K562 (cell line): ENCODE data around the gene UBE2O. TPM values are rescaled to one million over a fixed set of nuclear protein-coding genes. Genes with fewer than 3 reads are reported as not detected.

ENCODE experiments used
- ARID2 ChIP-seq: fragments of 450-650 bp; IDR thresholded peaks from 2 replicates; pipeline ENCODE4 v1.6.1; 2017; ENCODE audit warnings: antibody characterized with exemption, mild to moderate bottlenecking
- BACH1 ChIP-seq: fragments of 200-800 bp; sonication (Bioruptor generic); IDR thresholded peaks from 2 replicates; pipeline ENCODE4 v1.6.1; 2016; ENCODE audit warnings: missing genetic modification characterization, missing compliant biosample characterization
- CGGBP1 ChIP-seq: fragments of 250-450 bp; sonication (Bioruptor Pico); IDR thresholded peaks from 2 replicates; pipeline ENCODE4 v1.9.0; 2021; ENCODE audit warnings: mild to moderate bottlenecking
- CREM ChIP-seq: IDR thresholded peaks from 2 replicates; pipeline ENCODE4 v1.6.1; 2014; ENCODE audit warnings: antibody characterized with exemption, low read depth
- DPF2 ChIP-seq: fragments of 450-650 bp; IDR thresholded peaks from 2 replicates; pipeline ENCODE4 v1.6.1; 2016
- ID3 ChIP-seq, 2 experiments: fragments of 250-450 bp in 1 of 2; fragments of 450-650 bp in 1 of 2; sonication (Bioruptor Pico) in 1 of 2; IDR thresholded peaks; 2 replicates each; pipeline versions ENCODE4 v1.6.1 to v1.8.0; 2016 to 2021; ENCODE audit warnings: mild to moderate bottlenecking in 2 of 2, moderate library complexity in 2 of 2, missing compliant biosample characterization in 1 of 2, missing genetic modification characterization in 1 of 2
- JUNB ChIP-seq: fragments of 450-650 bp; formaldehyde crosslinking; conservative IDR thresholded peaks from 2 replicates; pipeline ENCODE4 v1.4.0; 2020; ENCODE audit warnings: mild to moderate bottlenecking
- MCM2 ChIP-seq: fragments of 450-650 bp; IDR thresholded peaks from 2 replicates; pipeline ENCODE4 v1.6.1; 2017; ENCODE audit warnings: low read depth, mild to moderate bottlenecking
- PREB ChIP-seq: sonication (generic); formaldehyde crosslinking; IDR thresholded peaks from 2 replicates; pipeline ENCODE4 v1.8.1; 2023; ENCODE audit warnings: mild to moderate bottlenecking, missing genetic modification reagents
- RBFOX2 ChIP-seq: fragments of 200-400 bp; formaldehyde crosslinking; IDR thresholded peaks from 2 replicates; pipeline ENCODE4 v1.6.1; 2017; ENCODE audit warnings: low read depth, mild to moderate bottlenecking, low read length, moderate library complexity
- SLC30A9 ChIP-seq: fragments of 250-450 bp; sonication (Bioruptor Pico); IDR thresholded peaks from 2 replicates; pipeline ENCODE4 v1.8.0; 2022; ENCODE audit warnings: mild to moderate bottlenecking, moderate library complexity
- SMAD3 ChIP-seq: fragments of 450-650 bp; formaldehyde crosslinking; conservative IDR thresholded peaks from 2 replicates; pipeline ENCODE4 v1.4.0; 2020; ENCODE audit warnings: mild to moderate bottlenecking
- TRIM24 ChIP-seq, 2 experiments: fragments of 450-650 bp; IDR thresholded peaks; 2 replicates each; pipeline ENCODE4 v1.6.1; 2016
- ZNF324 ChIP-seq: fragments of 250-450 bp; sonication (Bioruptor Pico); IDR thresholded peaks from 2 replicates; pipeline ENCODE4 v1.4.0; 2020; ENCODE audit warnings: mild to moderate bottlenecking
- ZNF436 ChIP-seq: fragments of 250-450, 450-650 bp; sonication (Bioruptor Pico); formaldehyde crosslinking; IDR thresholded peaks from 2 replicates; pipeline ENCODE4 v1.7.0; 2020; ENCODE audit warnings: mild to moderate bottlenecking
- ZNF592 ChIP-seq: fragments of 450-650 bp; IDR thresholded peaks from 2 replicates; pipeline ENCODE4 v1.6.1; 2017; ENCODE audit warnings: antibody characterized with exemption, mild to moderate bottlenecking
- ZNF609 ChIP-seq: sonication (generic); formaldehyde crosslinking; IDR thresholded peaks from 2 replicates; pipeline ENCODE4 v1.8.1; 2023; ENCODE audit warnings: missing genetic modification reagents, mild to moderate bottlenecking, borderline replicate concordance
- polyA plus RNA-seq, 8 experiments: library from polyadenylated mRNA; depleted of rRNA in 4 of 8; stranded (reverse) in 5 of 8; unstranded in 3 of 8; fragments of >200 nt; fragmentation: Nextera tagmentation in 2 of 8; fragmentation: Illumina TruSeq in 1 of 8; extraction: Ambion mirVana in 2 of 8; extraction: Trizol in 1 of 8; gene quantifications; 2 replicates each; pipeline versions ENCODE4 v1.2.1 to v1.2.3, GENCODE V29; 2011 to 2014; ENCODE audit warnings: inconsistent platforms in 1 of 8, missing spikeins in 1 of 8
- total RNA-seq, 7 experiments: library from RNA; depleted of rRNA in 6 of 7; stranded (reverse); fragments of >200 nt in 6 of 7; fragmentation: Illumina TruSeq in 2 of 7; extraction: Trizol in 2 of 7; gene quantifications; 2 replicates each; pipeline versions ENCODE4 v1.2.1 to v1.2.3, GENCODE V29; 2011 to 2021; ENCODE audit warnings: low replicate concordance in 1 of 7

UBE2O gene
- total and polyA plus RNA-seq, 9 of the 15 experiments (the other 6 are each of a cell fraction or from before 2014, with no cell fraction given): 1.6 to 39.7 (median 13.3) TPM

GRCh38 chr17:76446449-76447231 lies 6.3 kb downstream of the UBE2O start (continued):
- TF ChIP-seq ARID2: 0 out of 2 replicates have a peak, but pooled peaks have one; percentile 18
- TF ChIP-seq ZNF592: peak; percentile 30; the same call in 1 of the 2 replicates
- no peak for TF ChIP-seq ZNF609
- TF ChIP-seq CGGBP1 (CRISPR knock-in tag): no peak
- TF ChIP-seq MCM2: no peak
- 0 out of 2 replicates have a peak, but pooled peaks have one; percentile 3 for TF ChIP-seq JUNB (CRISPR knock-in tag)
- TF ChIP-seq ZNF436 (CRISPR knock-in tag): no peak
- TF ChIP-seq ID3 (CRISPR knock-in tag; IDR thresholded peaks at IDR 0.05): no peak
- no peak for TF ChIP-seq ID3 (tag; IDR thresholded peaks at IDR 0.05)
- no peak for TF ChIP-seq ZNF324
- no peak for TF ChIP-seq CREM
- TF ChIP-seq DPF2: peak; percentile 81
- TF ChIP-seq TRIM24 (IDR thresholded peaks at IDR 0.05): peak in 1 of 2 experiments; percentile 18; a peak in 1 of 4 replicates
- TF ChIP-seq SMAD3: no peak
- no peak for TF ChIP-seq PREB (CRISPR knock-in tag)
- TF ChIP-seq RBFOX2: no peak
- TF ChIP-seq SLC30A9 (CRISPR knock-in tag): no peak
- TF ChIP-seq BACH1: peak; percentile 97
